ENCODE results near the gene LENG8. TPM values are rescaled to one million over a fixed set of nuclear protein-coding genes. Genes with fewer than 3 reads are reported as not detected.

LENG8 gene
- total and polyA plus RNA-seq, 2 of the 8 experiments (the other 6 are each of a cell fraction or from before 2014, with no cell fraction given), result 62.2 to 108 TPM

DNA sequence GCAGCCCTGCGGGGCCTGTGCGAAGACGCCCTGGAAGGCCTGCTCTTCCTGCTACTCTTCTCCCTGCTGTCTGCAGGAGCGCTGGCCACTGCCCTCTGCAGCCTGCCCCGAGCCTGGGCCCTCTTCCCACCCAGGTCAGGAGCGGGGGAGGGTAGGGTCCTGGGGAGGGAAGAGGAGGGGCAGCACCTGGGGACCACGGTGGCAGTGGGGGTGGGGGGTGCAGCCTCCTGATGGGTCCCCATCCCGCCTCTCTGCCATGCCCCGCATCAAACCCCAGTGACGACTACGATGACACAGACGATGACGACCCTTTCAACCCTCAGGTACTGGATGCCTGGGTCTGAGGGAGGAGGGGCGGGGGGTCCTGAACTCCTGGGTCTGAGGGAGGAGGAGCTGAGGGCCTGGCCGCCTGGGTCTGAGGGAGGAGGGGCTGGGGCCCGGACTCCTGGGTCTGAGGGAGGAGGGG is 13.4 kb upstream of the LENG8 start (continued):
- TF ChIP-seq, protein P1, sequence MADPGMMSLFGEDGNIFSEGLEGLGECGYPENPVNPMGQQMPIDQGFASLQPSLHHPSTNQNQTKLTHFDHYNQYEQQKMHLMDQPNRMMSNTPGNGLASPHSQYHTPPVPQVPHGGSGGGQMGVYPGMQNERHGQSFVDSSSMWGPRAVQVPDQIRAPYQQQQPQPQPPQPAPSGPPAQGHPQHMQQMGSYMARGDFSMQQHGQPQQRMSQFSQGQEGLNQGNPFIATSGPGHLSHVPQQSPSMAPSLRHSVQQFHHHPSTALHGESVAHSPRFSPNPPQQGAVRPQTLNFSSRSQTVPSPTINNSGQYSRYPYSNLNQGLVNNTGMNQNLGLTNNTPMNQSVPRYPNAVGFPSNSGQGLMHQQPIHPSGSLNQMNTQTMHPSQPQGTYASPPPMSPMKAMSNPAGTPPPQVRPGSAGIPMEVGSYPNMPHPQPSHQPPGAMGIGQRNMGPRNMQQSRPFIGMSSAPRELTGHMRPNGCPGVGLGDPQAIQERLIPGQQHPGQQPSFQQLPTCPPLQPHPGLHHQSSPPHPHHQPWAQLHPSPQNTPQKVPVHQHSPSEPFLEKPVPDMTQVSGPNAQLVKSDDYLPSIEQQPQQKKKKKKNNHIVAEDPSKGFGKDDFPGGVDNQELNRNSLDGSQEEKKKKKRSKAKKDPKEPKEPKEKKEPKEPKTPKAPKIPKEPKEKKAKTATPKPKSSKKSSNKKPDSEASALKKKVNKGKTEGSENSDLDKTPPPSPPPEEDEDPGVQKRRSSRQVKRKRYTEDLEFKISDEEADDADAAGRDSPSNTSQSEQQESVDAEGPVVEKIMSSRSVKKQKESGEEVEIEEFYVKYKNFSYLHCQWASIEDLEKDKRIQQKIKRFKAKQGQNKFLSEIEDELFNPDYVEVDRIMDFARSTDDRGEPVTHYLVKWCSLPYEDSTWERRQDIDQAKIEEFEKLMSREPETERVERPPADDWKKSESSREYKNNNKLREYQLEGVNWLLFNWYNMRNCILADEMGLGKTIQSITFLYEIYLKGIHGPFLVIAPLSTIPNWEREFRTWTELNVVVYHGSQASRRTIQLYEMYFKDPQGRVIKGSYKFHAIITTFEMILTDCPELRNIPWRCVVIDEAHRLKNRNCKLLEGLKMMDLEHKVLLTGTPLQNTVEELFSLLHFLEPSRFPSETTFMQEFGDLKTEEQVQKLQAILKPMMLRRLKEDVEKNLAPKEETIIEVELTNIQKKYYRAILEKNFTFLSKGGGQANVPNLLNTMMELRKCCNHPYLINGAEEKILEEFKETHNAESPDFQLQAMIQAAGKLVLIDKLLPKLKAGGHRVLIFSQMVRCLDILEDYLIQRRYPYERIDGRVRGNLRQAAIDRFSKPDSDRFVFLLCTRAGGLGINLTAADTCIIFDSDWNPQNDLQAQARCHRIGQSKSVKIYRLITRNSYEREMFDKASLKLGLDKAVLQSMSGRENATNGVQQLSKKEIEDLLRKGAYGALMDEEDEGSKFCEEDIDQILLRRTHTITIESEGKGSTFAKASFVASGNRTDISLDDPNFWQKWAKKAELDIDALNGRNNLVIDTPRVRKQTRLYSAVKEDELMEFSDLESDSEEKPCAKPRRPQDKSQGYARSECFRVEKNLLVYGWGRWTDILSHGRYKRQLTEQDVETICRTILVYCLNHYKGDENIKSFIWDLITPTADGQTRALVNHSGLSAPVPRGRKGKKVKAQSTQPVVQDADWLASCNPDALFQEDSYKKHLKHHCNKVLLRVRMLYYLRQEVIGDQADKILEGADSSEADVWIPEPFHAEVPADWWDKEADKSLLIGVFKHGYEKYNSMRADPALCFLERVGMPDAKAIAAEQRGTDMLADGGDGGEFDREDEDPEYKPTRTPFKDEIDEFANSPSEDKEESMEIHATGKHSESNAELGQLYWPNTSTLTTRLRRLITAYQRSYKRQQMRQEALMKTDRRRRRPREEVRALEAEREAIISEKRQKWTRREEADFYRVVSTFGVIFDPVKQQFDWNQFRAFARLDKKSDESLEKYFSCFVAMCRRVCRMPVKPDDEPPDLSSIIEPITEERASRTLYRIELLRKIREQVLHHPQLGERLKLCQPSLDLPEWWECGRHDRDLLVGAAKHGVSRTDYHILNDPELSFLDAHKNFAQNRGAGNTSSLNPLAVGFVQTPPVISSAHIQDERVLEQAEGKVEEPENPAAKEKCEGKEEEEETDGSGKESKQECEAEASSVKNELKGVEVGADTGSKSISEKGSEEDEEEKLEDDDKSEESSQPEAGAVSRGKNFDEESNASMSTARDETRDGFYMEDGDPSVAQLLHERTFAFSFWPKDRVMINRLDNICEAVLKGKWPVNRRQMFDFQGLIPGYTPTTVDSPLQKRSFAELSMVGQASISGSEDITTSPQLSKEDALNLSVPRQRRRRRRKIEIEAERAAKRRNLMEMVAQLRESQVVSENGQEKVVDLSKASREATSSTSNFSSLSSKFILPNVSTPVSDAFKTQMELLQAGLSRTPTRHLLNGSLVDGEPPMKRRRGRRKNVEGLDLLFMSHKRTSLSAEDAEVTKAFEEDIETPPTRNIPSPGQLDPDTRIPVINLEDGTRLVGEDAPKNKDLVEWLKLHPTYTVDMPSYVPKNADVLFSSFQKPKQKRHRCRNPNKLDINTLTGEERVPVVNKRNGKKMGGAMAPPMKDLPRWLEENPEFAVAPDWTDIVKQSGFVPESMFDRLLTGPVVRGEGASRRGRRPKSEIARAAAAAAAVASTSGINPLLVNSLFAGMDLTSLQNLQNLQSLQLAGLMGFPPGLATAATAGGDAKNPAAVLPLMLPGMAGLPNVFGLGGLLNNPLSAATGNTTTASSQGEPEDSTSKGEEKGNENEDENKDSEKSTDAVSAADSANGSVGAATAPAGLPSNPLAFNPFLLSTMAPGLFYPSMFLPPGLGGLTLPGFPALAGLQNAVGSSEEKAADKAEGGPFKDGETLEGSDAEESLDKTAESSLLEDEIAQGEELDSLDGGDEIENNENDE (IDR thresholded peaks at IDR 0.05; ENCODE audit: insufficient replicate concordance, low read length), result no peak
- TF ChIP-seq RBBP5 (IDR thresholded peaks at IDR 0.05; ENCODE audit: borderline replicate concordance, low read depth, low read length), result no peak
- TF ChIP-seq HDAC2 (IDR thresholded peaks at IDR 0.05; ENCODE audit: borderline replicate concordance in 1 of 2, low read depth in 2 of 2, low read length in 2 of 2), result 0 out of 4 replicates have a peak, but pooled peaks of 1 of the 2 experiments have one; percentile 20
- TF ChIP-seq CHD1 (IDR thresholded peaks at IDR 0.05; ENCODE audit: low read depth, low read length), result no peak

All from H1 (cell line).